ENCODE measurements around the gene ST3GAL2. TPM values are rescaled to one million over a fixed set of nuclear protein-coding genes. Genes with fewer than 3 reads are reported as not detected.
A peak's percentile ranks its signal among the peaks of the same experiment; 100 is the strongest.

Gene ST3GAL2
- total and polyA plus RNA-seq, 5 donors from 2014 or later, result 10.5 to 22.1 (median 17.3) TPM

DNA sequence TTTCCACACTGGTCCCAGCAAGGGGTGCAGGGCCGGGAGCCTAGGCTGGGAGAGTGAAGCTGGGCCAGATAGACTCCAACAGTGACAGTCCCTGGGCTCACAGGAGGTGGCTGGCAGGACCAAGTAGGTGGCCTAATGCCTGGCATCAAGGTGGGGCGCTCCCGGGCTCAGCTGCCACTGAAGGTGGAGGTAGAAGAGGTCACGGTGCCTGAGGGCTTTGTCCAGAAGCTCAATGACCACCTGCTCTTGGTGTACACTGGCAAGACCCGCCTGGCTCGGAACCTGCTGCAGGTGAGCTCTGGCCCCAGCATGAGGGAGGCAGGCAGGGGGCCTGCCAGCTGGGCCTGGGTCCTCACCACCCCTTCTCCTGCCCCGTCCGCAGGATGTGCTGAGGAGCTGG lies 39.3 kb upstream of the ST3GAL2 start:
- ATAC-seq (ENCODE audit: low read depth in 2 of 2) (no peak), DNase-seq (no peak)
- Mint-ChIP-seq H3K36me3 (peaks cover 18% of the 10 kb centered on the region), H3K27me3 (no peaks in the 10 kb centered on the region), H3K4me1 (peaks cover 0 to 5% (median 3%) of the 10 kb centered on the region in 4 donors), H3K27ac (peak overlapping the region in 1 of 3 donors; percentile 77), H3K9me3 (no peaks in the 10 kb centered on the region), H3K4me3 (no peak overlapping the region)
- no peaks in the 10 kb centered on the region for H3K9me3 ChIP-seq (ENCODE audit: control insufficient read depth in 2 of 2, low read length in 2 of 2)
- peaks cover 3% of the 10 kb centered on the region for H3K4me1 ChIP-seq (ENCODE audit: control insufficient read depth, insufficient read depth, low read length, poor library complexity, severe bottlenecking)
- no peak overlapping the region for H3K4me3 ChIP-seq (ENCODE audit: low read depth, low read length)
- H3K27ac ChIP-seq (ENCODE audit: insufficient read depth, low read length, poor library complexity, severe bottlenecking), result no peak overlapping the region
- no peaks in the 10 kb centered on the region for H3K27me3 ChIP-seq (ENCODE audit: control insufficient read depth, insufficient read depth, low read length)
- peaks cover 46% of the 10 kb centered on the region for H3K36me3 ChIP-seq (ENCODE audit: control insufficient read depth, insufficient read depth, low read length)

- H3K27me3 Mint-ChIP-seq, result no peaks in the 10 kb centered on the region
- H3K4me3 ChIP-seq (ENCODE audit: low read depth, low read length), result no peak overlapping the region
- no peaks in the 10 kb centered on the region for H3K27me3 ChIP-seq (ENCODE audit: control insufficient read depth, insufficient read depth, low read length)
- peak in 1 of 2 donors; percentile 42 for ATAC-seq (ENCODE audit: low read depth in 2 of 2)
- no peaks in the 10 kb centered on the region for H3K9me3 Mint-ChIP-seq
- peaks cover 13% of the 10 kb centered on the region for H3K36me3 Mint-ChIP-seq
- H3K4me1 ChIP-seq (ENCODE audit: control insufficient read depth, insufficient read depth, low read length, poor library complexity, severe bottlenecking), result peaks cover 3% of the 10 kb centered on the region
- peaks cover 0 to 5% (median 3%) of the 10 kb centered on the region in 4 donors for H3K4me1 Mint-ChIP-seq
- no peak overlapping the region for H3K27ac ChIP-seq (ENCODE audit: insufficient read depth, low read length, poor library complexity, severe bottlenecking)
- H3K4me3 Mint-ChIP-seq, result no peak overlapping the region
- H3K36me3 ChIP-seq (ENCODE audit: control insufficient read depth, insufficient read depth, low read length), result peaks cover 32% of the 10 kb centered on the region
- H3K27ac Mint-ChIP-seq, result peak overlapping the region in 2 of 3 donors; percentile 9 to 79
- H3K9me3 ChIP-seq (ENCODE audit: control insufficient read depth in 2 of 2, low read length in 2 of 2), result no peaks in the 10 kb centered on the region
- DNase-seq, result peak in 1 of 3 donors; percentile 71
Measured at GRCh38 chr16:70476272-70477020, 37.5 kb upstream of the ST3GAL2 start.

- no peaks in the 10 kb centered on the region for H3K9me3 ChIP-seq (ENCODE audit: control insufficient read depth in 2 of 2, low read length in 2 of 2)
- H3K27ac Mint-ChIP-seq, result peak overlapping the region in 1 of 3 donors; percentile 26
Measured at GRCh38 chr16:70475054-70475871, 36.4 kb upstream of the ST3GAL2 start.

GRCh38 chr16:70474320-70475053 lies 35.6 kb upstream of the ST3GAL2 start:
- H3K4me3 Mint-ChIP-seq, result no peak overlapping the region
- Histone ChIP-seq H3K36me3 (ENCODE audit: control insufficient read depth, insufficient read depth, low read length) (peaks cover 13% of the 10 kb centered on the region), H3K27ac (ENCODE audit: insufficient read depth, low read length, poor library complexity, severe bottlenecking) (no peak overlapping the region), H3K4me3 (ENCODE audit: low read depth, low read length) (no peak overlapping the region), H3K4me1 (ENCODE audit: control insufficient read depth, insufficient read depth, low read length, poor library complexity, severe bottlenecking) (peaks cover 3% of the 10 kb centered on the region), H3K9me3 (ENCODE audit: control insufficient read depth in 2 of 2, low read length in 2 of 2) (no peaks in the 10 kb centered on the region), H3K27me3 (ENCODE audit: control insufficient read depth, insufficient read depth, low read length) (no peaks in the 10 kb centered on the region)
- H3K27ac Mint-ChIP-seq, result no peak overlapping the region
- DNase-seq (no peak), ATAC-seq (ENCODE audit: low read depth in 2 of 2) (no peak)
- H3K9me3 Mint-ChIP-seq, result peaks cover 0 to 1% (median 0%) of the 10 kb centered on the region in 7 donors
- no peaks in the 10 kb centered on the region for H3K27me3 Mint-ChIP-seq
- H3K36me3 Mint-ChIP-seq, result peaks cover 13% of the 10 kb centered on the region
- H3K4me1 Mint-ChIP-seq, result peaks cover 0 to 6% (median 4%) of the 10 kb centered on the region in 4 donors

More at GRCh38 chr16:70475054-70475871, 36.4 kb upstream of the ST3GAL2 start:
- ATAC-seq (ENCODE audit: low read depth in 2 of 2), result no peak
- peaks cover 0 to 1% (median 0%) of the 10 kb centered on the region in 7 donors for H3K9me3 Mint-ChIP-seq
- H3K36me3 ChIP-seq (ENCODE audit: control insufficient read depth, insufficient read depth, low read length), result peaks cover 20% of the 10 kb centered on the region
- no peaks in the 10 kb centered on the region for H3K27me3 Mint-ChIP-seq
- H3K27ac ChIP-seq (ENCODE audit: insufficient read depth, low read length, poor library complexity, severe bottlenecking), result no peak overlapping the region
- H3K4me1 ChIP-seq (ENCODE audit: control insufficient read depth, insufficient read depth, low read length, poor library complexity, severe bottlenecking), result peaks cover 3% of the 10 kb centered on the region
- no peaks in the 10 kb centered on the region for H3K27me3 ChIP-seq (ENCODE audit: control insufficient read depth, insufficient read depth, low read length)
- H3K36me3 Mint-ChIP-seq, result peaks cover 13% of the 10 kb centered on the region
- peaks cover 0 to 6% (median 4%) of the 10 kb centered on the region in 4 donors for H3K4me1 Mint-ChIP-seq
- no peak overlapping the region for H3K4me3 ChIP-seq (ENCODE audit: low read depth, low read length)
- no peak overlapping the region for H3K4me3 Mint-ChIP-seq
- no peak for DNase-seq

DNA sequence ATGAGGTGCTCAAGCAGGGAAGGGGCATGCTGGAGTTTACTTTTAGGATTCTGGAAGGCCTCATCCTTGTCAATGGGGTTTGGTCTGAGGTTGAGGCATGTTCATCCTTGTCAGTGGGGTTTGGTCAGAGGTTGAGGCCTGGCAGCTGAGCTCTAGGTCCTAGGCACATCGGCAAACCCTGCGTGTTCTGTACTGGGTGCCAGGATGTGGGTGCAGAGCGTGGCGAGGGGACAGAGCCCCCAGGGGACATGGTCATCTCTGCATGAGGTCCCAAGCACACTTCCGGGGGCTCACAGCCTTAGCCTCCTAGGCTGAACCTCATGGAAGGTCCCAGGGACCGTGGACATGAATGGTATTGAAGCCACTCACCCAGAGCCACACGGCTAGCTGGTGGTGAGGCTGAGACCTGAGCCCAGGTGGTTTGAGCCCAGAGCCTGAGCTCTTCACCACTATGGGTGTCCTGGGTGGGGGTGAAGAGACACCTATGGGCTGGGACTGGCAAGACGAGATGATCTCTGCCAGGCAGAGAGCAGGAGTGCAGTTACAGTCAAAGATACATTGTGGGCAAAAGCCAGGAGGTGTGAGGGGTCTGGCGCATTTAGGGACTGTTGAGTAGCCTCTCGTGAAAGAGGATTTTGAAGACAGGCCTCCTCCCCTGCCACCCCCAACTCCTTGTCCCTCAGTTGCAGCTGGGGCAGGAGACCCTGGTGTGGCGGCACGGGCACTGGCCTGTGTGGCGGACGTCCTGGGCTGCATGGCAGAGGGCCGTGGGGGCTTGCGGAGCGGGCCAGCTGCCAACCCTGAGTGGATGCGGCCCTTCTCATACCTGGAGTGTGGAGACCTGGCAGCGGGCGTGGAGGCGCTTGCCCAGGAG lies 34.8 kb upstream of the ST3GAL2 start:
- ATAC-seq (ENCODE audit: low read depth in 2 of 2), result no peak
- peak in 1 of 3 donors; percentile 24 for DNase-seq
- peaks cover 3% of the 10 kb centered on the region for H3K4me1 ChIP-seq (ENCODE audit: control insufficient read depth, insufficient read depth, low read length, poor library complexity, severe bottlenecking)
- peak overlapping the region in 2 of 3 donors; percentile 49 to 54 for H3K27ac Mint-ChIP-seq
- peaks cover 8% of the 10 kb centered on the region for H3K36me3 ChIP-seq (ENCODE audit: control insufficient read depth, insufficient read depth, low read length)
- no peak overlapping the region for H3K4me3 Mint-ChIP-seq
- H3K27ac ChIP-seq (ENCODE audit: insufficient read depth, low read length, poor library complexity, severe bottlenecking), result no peak overlapping the region
- peaks cover 13% of the 10 kb centered on the region for H3K36me3 Mint-ChIP-seq
- H3K4me3 ChIP-seq (ENCODE audit: low read depth, low read length), result no peak overlapping the region
- H3K27me3 ChIP-seq (ENCODE audit: control insufficient read depth, insufficient read depth, low read length), result no peaks in the 10 kb centered on the region
- peaks cover 0 to 3% (median 0%) of the 10 kb centered on the region in 7 donors for H3K9me3 Mint-ChIP-seq
- no peaks in the 10 kb centered on the region for H3K9me3 ChIP-seq (ENCODE audit: control insufficient read depth in 2 of 2, low read length in 2 of 2)
- H3K27me3 Mint-ChIP-seq, result no peaks in the 10 kb centered on the region
- H3K4me1 Mint-ChIP-seq, result peaks cover 0 to 6% (median 4%) of the 10 kb centered on the region in 4 donors

GRCh38 chr16:70472786-70473433 lies 34.0 kb upstream of the ST3GAL2 start:
- ATAC-seq (ENCODE audit: low read depth in 2 of 2), result no peak
- H3K27me3 Mint-ChIP-seq, result no peaks in the 10 kb centered on the region

More at GRCh38 chr16:70472786-70473433, 34.0 kb upstream of the ST3GAL2 start:
- no peak for DNase-seq
- peaks cover 5% of the 10 kb centered on the region for H3K36me3 ChIP-seq (ENCODE audit: control insufficient read depth, insufficient read depth, low read length)
- H3K27ac Mint-ChIP-seq, result no peak overlapping the region
- peaks cover 3% of the 10 kb centered on the region for H3K4me1 ChIP-seq (ENCODE audit: control insufficient read depth, insufficient read depth, low read length, poor library complexity, severe bottlenecking)
- peaks cover 0 to 3% (median 0%) of the 10 kb centered on the region in 7 donors for H3K9me3 Mint-ChIP-seq
- H3K36me3 Mint-ChIP-seq, result peaks cover 13% of the 10 kb centered on the region
- no peak overlapping the region for H3K4me3 ChIP-seq (ENCODE audit: low read depth, low read length)
- H3K4me1 Mint-ChIP-seq, result peaks cover 0 to 10% (median 5%) of the 10 kb centered on the region in 4 donors
- no peaks in the 10 kb centered on the region for H3K9me3 ChIP-seq (ENCODE audit: control insufficient read depth in 2 of 2, low read length in 2 of 2)
- H3K27me3 ChIP-seq (ENCODE audit: control insufficient read depth, insufficient read depth, low read length), result no peaks in the 10 kb centered on the region
- no peak overlapping the region for H3K4me3 Mint-ChIP-seq
- H3K27ac ChIP-seq (ENCODE audit: insufficient read depth, low read length, poor library complexity, severe bottlenecking), result no peak overlapping the region
